Measurements from ENCODE around the gene DPT.

DPT gene

DNA sequence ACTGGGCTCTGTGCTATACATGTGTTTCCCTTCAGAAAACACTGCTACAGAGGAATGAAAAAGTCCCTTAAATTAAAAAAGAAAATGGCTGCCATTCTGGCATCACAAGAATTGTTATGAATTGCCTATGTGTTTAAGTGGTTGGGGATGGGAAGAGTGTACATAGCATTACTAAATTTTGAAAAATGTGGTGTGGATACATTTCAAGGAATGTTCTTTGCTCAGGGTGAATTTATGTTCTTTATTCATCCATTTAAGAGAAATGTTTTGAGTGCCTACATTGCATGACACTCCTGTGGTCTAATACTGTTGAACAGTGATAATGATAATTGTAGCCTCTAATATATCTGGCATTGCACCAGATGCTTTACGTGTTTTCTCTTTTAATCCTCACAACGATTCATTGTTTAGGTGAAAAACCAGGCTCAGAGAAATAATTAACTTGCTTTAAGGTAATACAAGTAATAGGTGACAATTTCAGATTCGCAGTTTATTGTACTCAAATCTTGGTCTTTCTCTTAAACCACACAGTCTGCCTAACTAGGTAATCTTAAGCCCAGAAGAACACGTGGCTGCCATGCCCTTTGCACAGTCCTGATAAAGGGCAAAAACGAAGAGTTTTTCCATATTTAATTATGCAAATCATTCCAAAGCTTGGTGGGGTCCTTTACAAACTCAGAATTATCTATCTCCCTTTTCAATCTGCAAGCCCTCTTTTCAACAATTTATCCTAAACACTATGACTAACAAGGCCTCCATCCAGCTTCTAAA, 31.5 kb downstream of the DPT start:
- DNase-seq: no peak

DNA sequence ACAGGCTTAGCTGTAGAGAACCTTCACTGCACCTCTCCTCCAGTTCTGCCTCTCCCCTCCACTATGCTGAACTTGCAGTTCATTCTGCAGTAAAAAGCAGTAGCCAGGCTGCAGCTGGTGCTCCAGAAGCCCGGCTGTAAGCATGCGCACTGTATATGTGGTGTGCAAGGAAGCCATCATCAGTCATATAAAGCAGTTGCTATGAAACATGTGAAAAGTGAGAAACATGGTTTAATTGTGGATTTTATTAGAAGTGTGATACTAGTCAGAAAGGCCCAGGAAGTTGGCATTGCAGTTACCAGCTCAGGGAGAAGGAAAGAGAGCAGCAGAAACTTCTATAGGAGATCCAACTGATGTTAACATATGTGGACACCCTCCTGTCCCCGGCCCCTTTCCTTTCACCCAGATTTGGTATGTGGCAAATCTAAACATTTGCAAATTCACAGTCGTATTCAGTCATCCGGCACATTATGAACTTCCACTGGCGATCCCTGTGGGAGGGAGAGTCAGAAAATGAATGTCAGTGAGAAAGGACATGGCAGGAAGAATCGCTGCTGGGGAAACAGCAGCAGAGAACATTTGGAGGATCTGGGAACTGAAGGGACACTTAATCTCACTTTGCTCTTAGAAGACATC, 32.8 kb downstream of the DPT start:
- DNase-seq: no peak

DNA sequence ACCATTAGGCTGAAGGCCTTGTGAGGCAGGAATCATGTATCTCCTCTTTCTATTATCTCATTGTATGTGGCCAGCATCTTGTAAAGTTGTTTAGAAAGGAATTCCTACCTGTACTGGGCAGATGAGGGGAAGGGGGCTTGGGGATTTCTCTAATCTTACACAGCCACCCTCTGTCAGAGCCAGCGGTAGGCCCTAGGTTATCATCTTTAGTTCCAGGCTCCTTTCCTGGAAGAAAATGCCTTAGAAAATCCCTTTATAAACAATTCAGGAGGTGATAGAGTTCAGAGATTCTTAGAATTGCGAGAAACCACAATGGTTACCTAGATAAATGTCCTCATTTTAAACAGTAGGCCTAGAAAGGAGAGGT, 35.2 kb downstream of the DPT start:
- no peak for DNase-seq

DNA sequence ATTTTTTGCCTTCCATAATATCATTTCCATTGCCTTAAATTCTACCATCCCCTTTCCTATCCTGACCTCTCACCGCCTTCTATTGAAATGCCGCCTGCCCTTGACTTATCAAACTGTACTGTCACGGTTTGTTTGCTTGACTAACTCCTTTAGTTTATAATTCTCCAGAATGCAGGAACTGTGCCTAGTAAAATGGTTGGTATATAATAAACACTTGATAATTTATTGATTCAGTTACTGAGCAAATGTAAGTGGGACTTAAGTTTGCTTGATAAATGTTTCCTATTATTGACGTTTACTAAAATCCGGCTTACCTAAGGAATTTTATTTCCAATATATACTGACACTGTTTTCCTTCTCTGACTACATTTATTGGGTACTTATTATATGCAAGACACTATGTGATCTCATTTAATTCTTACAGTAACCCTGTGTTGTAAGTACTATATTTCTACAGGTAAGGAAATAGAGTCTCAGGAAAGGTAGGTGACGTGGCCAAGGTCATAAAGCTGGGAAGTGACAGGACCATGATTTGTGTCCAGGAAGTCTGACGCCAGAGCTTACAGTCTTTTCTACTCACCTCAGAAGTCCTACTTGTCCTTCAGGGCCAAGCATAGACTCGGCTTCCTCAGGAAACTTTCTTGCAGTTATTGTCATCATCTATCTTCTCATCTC, 35.7 kb downstream of the DPT start:
- no peak for DNase-seq

DNA sequence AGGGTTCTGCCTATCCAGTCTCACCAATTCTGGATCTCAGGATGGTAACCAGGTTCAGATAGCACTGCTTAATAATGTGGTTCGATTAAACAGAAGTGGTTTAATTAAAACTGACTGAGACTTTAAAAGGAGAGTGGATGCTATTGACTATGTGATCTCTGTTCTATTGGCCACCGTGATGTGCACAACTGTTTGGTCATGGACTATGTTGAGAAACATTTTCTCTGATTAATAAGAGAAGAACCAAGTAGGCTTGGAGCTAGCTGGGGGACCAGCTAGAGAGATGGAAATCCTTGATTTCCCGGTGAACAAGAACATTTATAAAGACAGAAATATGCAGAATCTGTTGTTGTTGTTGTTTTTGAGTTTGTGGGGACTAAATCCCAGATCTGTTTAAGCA, 36.5 kb downstream of the DPT start:
- no peak for DNase-seq

DNA sequence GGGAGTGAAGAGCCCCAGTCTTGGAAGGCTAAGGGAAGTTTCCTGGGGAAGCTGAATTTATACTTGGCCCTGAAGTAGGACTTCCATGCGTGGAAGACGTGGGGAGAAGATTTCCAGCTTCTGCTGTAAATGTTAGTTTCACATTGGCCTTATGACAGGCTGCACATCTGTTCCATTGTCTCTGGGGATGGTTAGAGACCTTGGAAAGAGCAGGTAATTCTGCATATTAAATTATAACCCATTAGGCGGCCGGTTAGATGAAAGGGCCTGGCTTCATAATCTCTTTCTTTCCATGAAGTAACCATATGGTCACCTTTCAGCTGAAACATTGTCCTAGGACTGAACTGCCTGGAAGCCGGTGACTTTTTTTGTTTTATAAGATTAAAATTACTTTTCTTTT, 37.5 kb downstream of the DPT start:
- no peak for DNase-seq

DNA sequence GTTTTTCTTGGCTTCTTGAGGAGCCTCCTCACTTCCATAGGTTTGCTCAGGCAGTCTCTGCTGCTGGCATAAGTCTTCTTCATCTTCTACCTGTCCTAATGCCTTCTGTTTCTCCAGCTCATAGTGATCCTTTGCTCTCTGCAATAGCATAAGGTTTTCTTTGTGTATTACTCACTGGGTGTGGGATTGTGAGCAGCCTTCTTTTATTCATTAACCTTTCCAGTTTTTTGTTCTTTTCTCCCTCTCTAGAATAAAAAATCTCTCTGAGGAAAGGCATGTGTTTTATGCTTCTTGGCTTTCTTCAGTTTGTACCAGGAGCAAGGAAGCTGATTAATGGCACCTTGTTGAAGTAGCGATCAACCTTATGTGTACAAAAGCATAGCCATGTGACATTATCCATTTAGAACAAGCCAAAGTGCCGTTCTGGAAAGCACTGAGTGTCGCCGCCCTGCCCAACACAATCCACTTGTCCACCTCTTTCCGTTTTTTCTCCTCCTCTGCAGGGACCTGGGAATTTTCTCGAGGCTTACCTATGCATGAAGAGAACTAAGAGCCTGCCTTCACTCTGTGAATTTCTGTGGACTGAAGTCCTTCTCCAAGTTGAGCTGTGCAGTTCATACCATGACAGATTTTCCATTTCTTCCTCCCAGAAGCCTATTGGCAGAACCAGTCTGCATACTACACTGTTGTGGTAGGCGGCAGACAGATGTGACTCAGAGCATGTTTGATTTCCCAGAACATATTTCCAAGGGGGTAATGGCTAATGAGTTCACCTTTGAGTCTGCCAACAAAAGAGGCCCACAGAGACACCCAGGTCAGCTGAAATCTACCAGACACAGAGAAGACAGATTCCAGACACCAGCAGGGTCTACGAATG, 39.0 kb downstream of the DPT start:
- no peak for DNase-seq

DNA sequence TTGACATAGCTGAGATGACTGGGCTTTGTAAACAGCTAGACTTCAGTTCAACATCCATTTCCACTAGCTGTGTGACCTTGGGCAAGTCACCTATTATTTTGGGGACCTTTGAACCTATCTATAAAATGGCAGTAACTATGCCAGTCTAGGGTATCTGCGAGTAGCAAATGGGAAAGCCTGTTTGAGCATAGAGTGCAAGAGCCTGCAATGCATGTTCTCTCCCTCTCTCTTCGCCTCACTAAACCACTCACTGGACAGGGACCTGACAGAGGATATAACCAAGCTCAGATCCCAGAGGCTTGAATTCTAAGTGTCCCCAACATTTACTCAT, 39.7 kb downstream of the DPT start:
- DNase-seq: no peak

DNA sequence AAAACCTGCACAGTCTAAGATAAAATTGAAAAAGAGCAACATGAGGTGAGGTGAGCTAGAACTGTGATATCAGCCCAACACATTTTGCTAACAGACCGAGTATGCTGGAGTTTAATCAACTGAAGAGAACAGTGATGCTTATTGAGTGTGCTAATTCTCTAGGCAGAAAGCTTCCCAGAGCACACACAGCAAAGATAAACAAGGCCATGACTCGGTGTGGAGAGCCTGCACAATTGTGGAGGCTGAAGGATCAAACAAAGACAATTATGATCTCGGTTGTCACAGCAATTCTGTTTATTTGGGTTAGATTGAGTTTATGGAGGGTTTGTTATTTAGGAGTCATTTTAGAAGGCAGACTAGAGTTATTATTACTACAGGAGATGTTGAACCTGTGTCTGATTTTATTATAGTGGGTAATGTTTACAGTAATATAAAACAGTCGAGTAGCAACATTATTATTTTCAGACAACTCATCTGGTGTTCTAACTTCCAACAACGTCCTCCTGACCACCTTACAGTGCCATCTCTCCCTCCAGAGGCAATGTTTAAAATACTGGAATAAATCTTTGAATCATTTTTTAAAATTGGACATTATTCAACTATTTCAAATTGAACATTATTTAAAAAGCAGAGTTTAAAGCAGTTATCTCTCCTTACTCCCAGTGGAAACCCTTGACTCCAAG, 40.2 kb downstream of the DPT start:
- no peak for DNase-seq

DNA sequence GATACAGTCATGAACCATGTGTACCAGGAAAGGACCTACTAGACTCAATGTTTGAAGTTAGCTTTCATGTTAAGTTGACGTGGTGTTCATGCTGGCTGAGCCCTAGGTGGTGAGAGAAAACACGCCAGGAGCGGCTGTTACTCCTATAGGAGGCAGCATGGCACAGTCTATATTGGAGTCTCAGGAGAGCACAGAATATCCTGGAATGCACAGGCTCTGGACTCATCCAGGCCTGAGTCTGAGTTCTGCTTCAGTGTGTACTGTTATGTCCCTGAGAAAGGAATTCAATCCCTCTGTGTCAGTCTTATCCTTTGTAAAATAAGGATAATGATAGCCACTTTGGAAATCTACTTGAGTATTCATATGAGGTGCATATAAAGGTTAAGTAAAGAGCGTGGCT, 41.2 kb downstream of the DPT start:
- no peak for DNase-seq

DNA sequence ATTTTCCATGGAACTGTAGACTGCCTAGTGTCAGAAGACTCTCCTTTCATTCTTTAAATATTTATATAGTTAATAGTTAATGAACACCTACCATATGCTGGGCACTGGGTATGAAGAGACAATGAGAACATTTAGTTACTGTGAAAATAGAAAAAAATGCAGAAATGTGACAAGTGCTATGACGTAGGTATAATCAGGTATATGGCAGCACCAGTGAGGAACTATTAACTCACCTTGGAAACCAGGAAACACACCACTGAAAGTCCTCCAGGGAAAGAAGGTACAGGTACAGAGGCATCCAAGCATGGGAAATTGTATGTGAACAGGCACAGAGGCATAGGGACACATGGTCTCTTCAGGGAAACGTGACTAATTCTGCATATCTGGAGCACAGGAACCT, 42.3 kb downstream of the DPT start:
- no peak for DNase-seq

DNA sequence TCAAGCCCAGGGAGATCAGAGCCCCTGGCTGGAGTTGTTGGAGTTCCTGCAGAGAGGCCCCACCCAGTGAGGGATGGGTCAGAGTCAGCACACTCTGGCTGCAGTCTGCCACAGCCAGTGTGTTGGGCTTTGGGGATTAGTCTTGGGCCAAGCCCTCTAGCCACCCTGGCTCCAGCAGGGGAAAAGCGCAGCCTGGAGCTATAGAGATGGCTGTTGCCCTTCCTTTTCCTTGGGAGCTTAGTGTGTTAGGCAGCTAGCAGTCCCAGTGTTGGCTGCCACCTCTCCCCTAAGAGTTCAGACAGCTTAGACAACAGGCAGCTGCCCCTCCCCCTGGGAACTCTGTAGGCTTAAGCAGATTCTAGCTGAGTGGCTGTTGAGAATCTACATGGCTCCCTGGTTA, 45.1 kb downstream of the DPT start:
- no peak for DNase-seq

DNA sequence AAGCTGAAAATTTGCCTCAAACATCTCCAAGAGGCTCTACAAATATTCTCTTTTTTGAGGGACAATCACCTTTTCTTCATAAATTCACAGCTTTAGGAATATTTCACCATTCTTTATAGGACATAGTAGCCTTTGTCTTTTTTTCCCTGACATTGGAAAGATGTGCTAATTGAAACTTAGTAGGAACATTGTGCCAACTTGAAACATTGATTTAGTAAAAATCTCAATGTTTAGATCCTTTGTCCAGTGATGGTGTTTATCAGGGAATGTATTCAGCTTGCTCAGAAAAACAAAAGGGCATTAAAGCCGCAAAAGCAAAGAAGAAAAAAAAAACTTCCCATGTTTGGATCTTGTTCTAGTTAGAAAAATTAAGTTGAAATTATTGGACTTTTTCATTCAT, 52.1 kb downstream of the DPT start:
- no peak for DNase-seq

DNA sequence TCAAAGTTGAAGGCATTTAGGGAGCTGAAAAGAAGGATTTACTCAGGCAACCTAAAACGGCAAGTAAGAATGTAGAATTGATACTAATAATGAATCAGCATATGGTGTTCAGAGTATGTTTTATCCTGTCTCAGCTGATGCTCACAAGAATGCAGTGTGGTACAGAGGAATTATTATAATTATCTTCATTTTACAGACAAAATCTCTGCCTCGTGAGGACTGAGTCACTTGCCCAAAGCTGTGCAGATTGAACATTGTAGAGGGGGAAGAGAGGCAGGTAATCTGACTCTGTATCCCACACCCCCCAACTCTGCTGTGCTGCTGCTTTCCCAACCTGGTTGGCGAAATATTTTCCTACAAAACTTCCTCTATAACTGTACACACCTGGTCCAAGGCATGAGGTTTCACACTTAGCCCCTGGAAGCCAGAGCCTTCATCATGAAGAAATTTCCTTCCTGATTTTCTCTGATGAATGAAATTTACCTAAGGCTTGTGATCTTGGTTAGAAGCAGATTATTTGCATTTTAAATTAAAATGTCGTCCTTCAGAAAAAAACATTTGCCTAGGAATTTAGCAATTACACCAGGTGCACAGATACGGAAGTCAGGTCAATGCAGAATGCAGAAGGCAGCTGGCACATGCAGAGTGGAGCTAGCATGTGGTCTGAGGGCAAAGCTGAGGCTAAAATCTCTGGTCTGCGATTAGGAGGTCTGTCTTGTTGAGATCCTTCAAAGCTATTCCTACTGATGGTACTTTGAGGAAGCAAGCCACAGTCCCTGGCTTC, 52.8 kb downstream of the DPT start:
- no peak for DNase-seq

DNA sequence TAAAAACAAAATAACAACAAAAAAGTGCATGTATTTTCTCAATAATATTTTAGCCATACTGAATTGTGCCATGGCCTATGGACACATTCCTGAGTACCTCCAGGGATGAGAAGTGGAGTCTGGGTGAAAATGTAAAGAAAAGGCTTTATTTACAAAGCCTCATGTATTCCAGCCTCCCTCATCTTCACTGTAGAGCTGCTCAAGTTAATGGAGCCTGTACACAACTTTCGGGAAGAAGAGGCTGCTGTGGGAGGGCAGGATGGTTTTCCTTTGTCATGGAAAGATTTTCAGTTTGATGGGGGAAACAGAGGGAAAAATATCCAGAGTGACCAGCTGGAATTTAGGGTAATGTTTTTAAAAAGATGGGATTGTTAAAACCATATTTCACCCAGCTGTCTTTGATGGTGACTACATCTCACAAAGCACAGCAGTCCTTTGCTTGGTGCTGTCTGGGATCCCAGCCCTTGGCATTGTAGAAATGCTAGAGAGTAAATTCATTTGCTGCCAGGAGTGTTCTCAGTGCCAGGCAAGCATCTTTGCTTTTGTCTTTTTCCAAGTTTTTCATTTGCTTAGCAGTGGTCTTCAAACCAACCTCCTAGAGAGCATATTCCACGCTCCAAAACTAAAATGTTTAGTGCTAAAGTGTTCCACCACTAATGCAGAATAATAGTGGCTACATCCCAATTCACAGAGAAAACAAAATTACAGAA, 54.9 kb downstream of the DPT start:
- no peak for DNase-seq

DNA sequence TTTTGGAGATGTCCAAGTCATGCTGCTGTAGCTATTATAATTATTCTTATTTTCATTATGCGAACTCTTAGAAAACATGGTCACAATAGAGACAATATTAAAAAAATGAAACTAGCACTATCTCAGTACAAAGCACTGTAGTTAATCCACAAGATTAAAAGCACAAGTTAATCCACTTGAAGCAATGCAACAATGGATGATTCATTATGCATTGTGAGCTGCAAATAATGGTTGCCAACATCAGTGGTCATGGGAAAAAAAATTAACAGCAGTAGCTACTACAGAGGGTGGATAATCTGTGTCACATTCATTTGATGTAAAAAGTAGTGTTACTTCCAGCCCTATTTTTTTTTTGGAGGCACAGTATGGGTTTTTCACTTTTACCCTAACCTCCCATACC, 56.7 kb downstream of the DPT start:
- DNase-seq: no peak

DNA sequence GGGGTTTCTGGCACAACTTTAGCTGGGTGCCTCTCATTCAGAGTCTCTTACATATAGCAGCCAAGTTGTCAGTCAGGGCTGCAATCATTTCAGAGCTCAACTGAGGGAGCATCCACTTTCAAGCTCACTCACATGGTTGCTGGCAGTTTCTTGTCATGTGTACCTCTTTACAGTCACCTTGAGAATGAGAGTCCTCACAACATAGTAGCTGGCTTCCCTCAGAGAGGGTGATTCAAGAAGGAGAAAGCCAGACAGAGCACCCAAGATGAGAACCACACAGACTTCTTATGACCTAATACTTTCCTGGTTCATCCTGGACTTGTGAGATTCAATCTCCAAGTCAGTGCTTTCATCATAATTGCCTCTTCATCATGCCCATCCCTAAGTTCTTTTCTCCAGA, 57.2 kb downstream of the DPT start:
- DNase-seq: no peak

DNA sequence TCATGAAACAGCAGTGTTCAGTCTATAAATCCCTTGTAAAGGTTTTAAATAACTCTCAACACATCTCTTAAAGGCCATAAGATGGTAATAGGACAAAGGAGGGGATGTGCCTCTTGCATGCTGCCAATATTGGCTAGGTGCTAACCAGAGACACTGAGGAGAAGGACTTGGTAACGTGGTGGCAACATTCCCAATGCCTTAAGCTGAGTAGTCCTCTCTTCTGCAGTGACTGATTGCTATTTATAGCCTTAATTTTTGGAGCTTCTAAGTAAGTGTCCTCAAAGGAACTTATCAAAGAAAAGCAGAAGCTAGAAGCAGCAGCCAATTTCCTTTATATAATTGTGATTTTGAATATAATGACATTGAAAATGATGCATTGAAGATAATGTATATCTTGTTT, 63.0 kb downstream of the DPT start:
- DNase-seq: no peak

DNA sequence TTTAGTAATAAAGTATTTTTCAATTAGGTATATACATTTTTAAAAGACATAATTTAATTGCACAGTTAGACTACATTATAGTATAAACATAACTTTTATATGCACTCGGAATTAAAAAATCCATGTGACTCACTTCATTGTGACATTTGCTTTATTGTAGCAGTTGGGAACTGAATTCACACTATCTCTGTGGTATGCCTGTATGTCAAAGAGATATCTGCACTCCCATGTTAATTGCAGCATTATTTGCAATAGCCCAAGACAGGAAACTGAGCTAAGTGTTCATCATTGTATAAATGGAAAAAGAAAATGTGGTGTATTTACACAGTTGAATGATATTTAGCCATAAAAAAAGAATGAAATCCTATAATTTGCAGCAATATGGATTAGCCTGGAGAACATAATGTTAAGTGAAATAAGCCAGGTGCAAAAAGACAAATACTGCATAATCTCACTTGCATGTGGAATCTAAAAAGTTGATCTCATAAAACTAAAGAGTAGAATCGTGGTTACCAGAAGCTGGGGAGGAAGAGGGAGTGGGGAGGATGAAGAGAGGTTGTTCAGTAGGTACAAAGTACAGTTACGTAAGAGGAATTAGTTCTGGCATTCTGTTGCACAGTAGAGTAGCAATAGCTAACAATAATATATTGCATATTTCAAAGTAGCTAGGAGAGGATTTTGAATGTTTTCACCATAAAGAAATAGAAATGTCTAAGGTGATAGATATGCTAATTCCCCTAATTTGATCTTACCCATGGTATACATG, 64.8 kb downstream of the DPT start:
- DNase-seq: no peak

DNA sequence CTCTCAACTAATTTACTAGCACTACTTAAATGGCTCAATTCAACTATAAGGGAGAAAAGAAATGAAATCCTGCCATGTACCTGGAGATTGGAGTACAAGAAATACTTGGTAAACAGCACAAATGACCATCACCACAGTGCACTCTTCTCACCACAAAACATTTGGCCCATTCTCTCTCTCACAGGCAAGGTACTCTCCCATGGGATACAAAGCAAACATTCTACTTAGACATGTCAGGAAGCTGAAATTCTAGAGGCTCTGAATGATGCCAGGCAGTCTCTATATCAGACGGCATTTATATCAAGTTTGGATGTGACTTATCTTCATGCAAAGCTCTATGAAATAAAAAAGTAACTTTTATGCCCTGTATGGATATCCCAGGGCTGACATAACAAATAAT, 72.5 kb downstream of the DPT start:
- no peak for DNase-seq

Data from GDM1 (cell line).